Calu3 (cell line): ENCODE results near the gene ABTB2. TPM values are rescaled to one million over a fixed set of nuclear protein-coding genes. Genes with fewer than 3 reads are reported as not detected.

Experiments
- BruUV-seq: library from RNA; stranded (reverse); fragments of 400-500 nt; replicated peaks from 2 replicates; lab custom pipeline; 2021; lab: Mats Ljungman, UMichigan
- CTCF ChIA-PET: fragments of 300-600 bp; sonication (Branson Sonifier 250); formaldehyde crosslinking; loops from one replicate; lab custom pipeline; 2022; ENCODE audit warnings: antibody characterized with exemption; lab: Charles Lee
- DNase-seq: peaks from one replicate; pipeline ENCODE4 v3.0.0; 2022
- H3K27ac Mint-ChIP-seq: one replicate; pipeline ENCODE4 v1.8.0; 2022; ENCODE audit warnings: mixed read lengths; ENCODE audit not compliant: unreplicated experiment
- H3K27me3 Mint-ChIP-seq: one replicate; pipeline ENCODE4 v1.8.0; 2022; ENCODE audit warnings: mixed read lengths; ENCODE audit not compliant: unreplicated experiment
- H3K36me3 Mint-ChIP-seq: one replicate; pipeline ENCODE4 v1.8.0; 2022; ENCODE audit warnings: mild to moderate bottlenecking, moderate library complexity, mixed read lengths; ENCODE audit not compliant: insufficient read depth, unreplicated experiment
- H3K4me1 Mint-ChIP-seq: one replicate; pipeline ENCODE4 v1.8.0; 2022; ENCODE audit warnings: mild to moderate bottlenecking, low read depth, mixed read lengths; ENCODE audit not compliant: unreplicated experiment
- H3K4me3 Mint-ChIP-seq: one replicate; pipeline ENCODE4 v1.8.0; 2022; ENCODE audit warnings: mild to moderate bottlenecking, low read depth, moderate library complexity, mixed read lengths; ENCODE audit not compliant: unreplicated experiment
- H3K9me3 Mint-ChIP-seq: one replicate; pipeline ENCODE4 v1.8.0; 2022; ENCODE audit warnings: low read depth, mixed read lengths; ENCODE audit not compliant: unreplicated experiment
- intact Hi-C: fragments of 100-400 bp; cut with micrococcal nuclease; formaldehyde crosslinking; loops from one replicate; pipeline ENCODE4 v1.10.0; 2022; ENCODE audit not compliant: unreplicated experiment
- total RNA-seq: library from RNA; stranded (reverse); gene quantifications from 2 replicates; pipeline ENCODE4 v1.2.3, GENCODE V29; 2022
- TF ChIP-seq, protein P1 (sequence below): fragments of 200-600 bp; IDR thresholded peaks from one replicate; pipeline ENCODE4 v1.8.0; 2022; ENCODE audit warnings: antibody characterized with exemption; ENCODE audit not compliant: unreplicated experiment

ABTB2 gene
- total RNA-seq, 1 experiment from 2014 or later = 24.8 TPM

DNA sequence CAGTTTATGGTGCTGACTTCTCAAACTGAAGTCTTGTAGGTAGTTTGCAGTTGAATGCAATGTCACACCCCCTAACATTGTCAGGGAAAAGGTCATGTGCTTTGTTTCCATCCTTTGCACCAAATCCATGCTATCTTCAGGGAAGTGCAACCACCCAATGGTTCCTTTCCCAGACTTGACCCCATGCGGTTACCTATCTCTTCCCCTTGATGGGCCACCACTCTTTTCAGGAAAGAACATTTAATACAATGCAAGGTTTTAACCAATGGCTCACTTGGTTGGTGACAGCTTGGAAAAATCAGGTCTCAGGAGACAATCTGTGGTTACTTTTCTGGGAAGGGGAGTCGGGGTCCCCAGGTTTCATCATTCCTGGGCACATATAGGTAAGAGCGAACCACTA lies 2.1 kb downstream of the ABTB2 start:
- Mint-ChIP-seq H3K27me3 (no peaks in the 10 kb centered on the region), H3K27ac (peak overlapping the region; percentile 59), H3K36me3 (peaks cover 46% of the 10 kb centered on the region), H3K9me3 (no peaks in the 10 kb centered on the region), H3K4me3 (peak overlapping the region; percentile 82), H3K4me1 (peaks cover 66% of the 10 kb centered on the region)
- DNase-seq = no peak
- BruUV-seq = no TSS peak
- TF ChIP-seq, protein P1, sequence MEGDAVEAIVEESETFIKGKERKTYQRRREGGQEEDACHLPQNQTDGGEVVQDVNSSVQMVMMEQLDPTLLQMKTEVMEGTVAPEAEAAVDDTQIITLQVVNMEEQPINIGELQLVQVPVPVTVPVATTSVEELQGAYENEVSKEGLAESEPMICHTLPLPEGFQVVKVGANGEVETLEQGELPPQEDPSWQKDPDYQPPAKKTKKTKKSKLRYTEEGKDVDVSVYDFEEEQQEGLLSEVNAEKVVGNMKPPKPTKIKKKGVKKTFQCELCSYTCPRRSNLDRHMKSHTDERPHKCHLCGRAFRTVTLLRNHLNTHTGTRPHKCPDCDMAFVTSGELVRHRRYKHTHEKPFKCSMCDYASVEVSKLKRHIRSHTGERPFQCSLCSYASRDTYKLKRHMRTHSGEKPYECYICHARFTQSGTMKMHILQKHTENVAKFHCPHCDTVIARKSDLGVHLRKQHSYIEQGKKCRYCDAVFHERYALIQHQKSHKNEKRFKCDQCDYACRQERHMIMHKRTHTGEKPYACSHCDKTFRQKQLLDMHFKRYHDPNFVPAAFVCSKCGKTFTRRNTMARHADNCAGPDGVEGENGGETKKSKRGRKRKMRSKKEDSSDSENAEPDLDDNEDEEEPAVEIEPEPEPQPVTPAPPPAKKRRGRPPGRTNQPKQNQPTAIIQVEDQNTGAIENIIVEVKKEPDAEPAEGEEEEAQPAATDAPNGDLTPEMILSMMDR = no peak
- intact Hi-C loops = loop anchor here (1.0 to 10.0 kb wide), 4 partner anchors 8 to 498 kb away; no protein-coding TSS in a partner anchor
- CTCF ChIA-PET = interaction anchor here (0.8 to 3.9 kb wide), 8 partner anchors 10 to 182 kb away, joined by 3 to 37 read pairs (median 5); no protein-coding TSS in a partner anchor

- Mint-ChIP-seq H3K4me3 (peak overlapping the region; percentile 82), H3K36me3 (peaks cover 46% of the 10 kb centered on the region), H3K27me3 (no peaks in the 10 kb centered on the region), H3K9me3 (no peaks in the 10 kb centered on the region), H3K27ac (peak overlapping the region; percentile 59), H3K4me1 (peaks cover 71% of the 10 kb centered on the region)
- BruUV-seq = no TSS peak
- TF ChIP-seq, protein P1 = no peak
- DNase-seq = peak; percentile 32
- intact Hi-C loops = loop anchor here (5.0 to 10.0 kb wide), 3 partner anchors 92 to 497 kb away; no protein-coding TSS in a partner anchor
- CTCF ChIA-PET = interaction anchor here (0.6 to 1.6 kb wide), 5 partner anchors 10 to 248 kb away, joined by 3 to 7 read pairs (median 4); no protein-coding TSS in a partner anchor
These were observed 3.0 kb downstream of the ABTB2 start for GRCh38 chr11:34354782-34355181.

- no TSS peak for BruUV-seq
- H3K4me1 Mint-ChIP-seq = peaks cover 71% of the 10 kb centered on the region
- CTCF ChIA-PET = interaction anchor here (0.6 to 1.6 kb wide), 2 partner anchors 9 to 146 kb away, joined by 6 to 9 read pairs; no protein-coding TSS in a partner anchor
- peaks cover 41% of the 10 kb centered on the region for H3K36me3 Mint-ChIP-seq
- TF ChIP-seq, protein P1 = no peak
- no peak for DNase-seq
- no peaks in the 10 kb centered on the region for H3K27me3 Mint-ChIP-seq
- H3K4me3 Mint-ChIP-seq = peak overlapping the region; percentile 82
- H3K27ac Mint-ChIP-seq = peak overlapping the region; percentile 58
- intact Hi-C loops = loop anchor here (10.0 kb wide), 1 partner anchor 149 kb away; no protein-coding TSS in a partner anchor
- no peaks in the 10 kb centered on the region for H3K9me3 Mint-ChIP-seq
These were observed 3.9 kb downstream of the ABTB2 start for GRCh38 chr11:34353881-34354280.

- CTCF ChIA-PET = no interaction called here
- peaks cover 84% of the 10 kb centered on the region for H3K4me1 Mint-ChIP-seq
- H3K27me3 Mint-ChIP-seq = no peaks in the 10 kb centered on the region
- no peak for DNase-seq
- intact Hi-C loops = loop anchor here (10.0 kb wide), 1 partner anchor 147 kb away; no protein-coding TSS in a partner anchor
- TF ChIP-seq, protein P1 = no peak
- no peak overlapping the region for H3K4me3 Mint-ChIP-seq
- BruUV-seq = no TSS peak
- H3K9me3 Mint-ChIP-seq = no peaks in the 10 kb centered on the region
- H3K27ac Mint-ChIP-seq = peak overlapping the region; percentile 22
- peaks cover 21% of the 10 kb centered on the region for H3K36me3 Mint-ChIP-seq
These were observed 5.9 kb downstream of the ABTB2 start for GRCh38 chr11:34351687-34352469.
